GM18517 (cell line): ENCODE results near the gene CACNA2D4.
"Not testable (repeated sequence)": the region's sequence is repeated elsewhere in the genome, so short reads cannot be mapped to it uniquely, and the experiment has no call there.

Experiments
- ATAC-seq: cut with Tn5 transposase; IDR thresholded peaks from one replicate; pipeline ENCODE4 v1.9.1; 2021; ENCODE audit warnings: mild to moderate bottlenecking, moderate library complexity; ENCODE audit not compliant: unreplicated experiment

Gene CACNA2D4

DNA sequence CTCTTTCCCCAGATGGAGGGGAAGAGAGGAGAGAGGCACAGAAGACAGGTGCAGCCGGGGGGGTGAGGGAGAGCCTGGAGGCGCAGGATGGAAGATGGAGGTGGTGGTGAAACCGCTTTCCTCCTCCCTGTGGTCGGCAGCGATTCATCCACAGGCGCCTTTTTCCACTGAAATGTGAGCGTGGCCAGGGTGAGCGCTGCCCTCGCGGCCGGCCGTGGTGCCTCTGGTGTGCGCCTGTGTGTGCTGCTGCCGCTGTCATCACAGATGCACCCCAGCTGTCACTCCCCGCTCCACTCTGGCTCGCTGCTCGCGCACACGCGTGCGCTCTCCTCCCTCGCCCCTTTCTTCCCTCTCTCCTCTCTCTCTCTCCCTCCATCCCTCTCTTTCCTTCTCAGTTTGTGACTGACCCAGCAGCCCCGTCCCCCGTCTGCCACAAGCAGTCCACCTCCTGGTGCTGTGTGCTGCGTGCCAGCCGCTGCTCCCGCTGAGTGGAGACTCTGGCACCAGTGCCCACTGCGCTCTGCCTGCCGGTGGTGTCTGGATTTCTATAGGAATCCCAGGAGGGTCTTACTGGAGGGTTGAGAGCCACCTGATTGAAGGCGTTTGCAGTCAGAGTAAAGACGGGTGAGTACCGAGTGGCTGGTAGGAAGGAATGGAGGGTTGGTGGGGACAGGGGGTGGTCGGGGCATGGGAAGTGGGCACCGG is 98.1 kb downstream of the CACNA2D4 start, which contains the start of gene LRTM2:
Gene LRTM2, plus strand, starts transcription at position 375 of the 705 bp plus-strand sequence. CDS start 7,584 bp downstream, outside the sequence.
- no peak for ATAC-seq

DNA sequence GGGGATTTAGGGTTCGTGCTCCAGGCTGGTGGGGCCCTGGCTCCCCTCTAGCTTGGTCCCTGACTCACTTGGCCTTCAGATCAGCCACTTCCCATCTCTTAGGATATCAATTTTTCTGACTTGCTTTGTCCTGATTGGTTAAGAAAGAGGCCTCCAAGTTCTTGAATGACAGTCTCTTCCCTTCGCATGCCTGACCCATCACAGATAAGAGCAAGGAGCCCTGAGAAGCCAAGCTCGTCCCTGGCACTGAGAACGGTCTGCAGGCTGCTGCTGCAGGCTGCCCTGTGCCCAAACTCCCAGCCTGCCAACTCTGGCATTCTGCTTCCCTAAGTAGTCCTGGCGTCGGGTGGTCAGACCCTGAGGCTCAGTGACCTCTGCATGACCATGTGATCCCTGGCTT is 98.9 kb downstream of the CACNA2D4 start:
- no peak for ATAC-seq

DNA sequence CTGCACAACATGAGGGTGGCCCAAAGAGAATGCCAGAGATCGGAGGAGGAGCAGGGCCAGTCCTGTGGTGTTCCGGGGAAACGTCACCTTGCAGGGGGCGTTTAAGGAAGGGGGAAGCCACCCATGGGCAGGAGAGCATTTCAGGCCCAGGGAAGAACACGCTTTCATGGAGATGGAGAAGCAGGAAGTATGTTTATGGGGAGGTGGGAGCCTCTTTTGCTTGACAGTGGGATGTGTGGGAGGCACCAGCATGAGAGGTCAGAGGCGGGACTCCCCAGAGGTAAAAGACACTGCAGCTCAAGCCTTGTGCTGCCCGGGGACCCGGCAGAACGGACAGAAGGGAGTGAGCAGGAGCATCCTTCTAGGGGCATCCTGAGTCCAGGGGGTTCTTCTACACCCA is 99.4 kb downstream of the CACNA2D4 start:
- ATAC-seq = no peak

DNA sequence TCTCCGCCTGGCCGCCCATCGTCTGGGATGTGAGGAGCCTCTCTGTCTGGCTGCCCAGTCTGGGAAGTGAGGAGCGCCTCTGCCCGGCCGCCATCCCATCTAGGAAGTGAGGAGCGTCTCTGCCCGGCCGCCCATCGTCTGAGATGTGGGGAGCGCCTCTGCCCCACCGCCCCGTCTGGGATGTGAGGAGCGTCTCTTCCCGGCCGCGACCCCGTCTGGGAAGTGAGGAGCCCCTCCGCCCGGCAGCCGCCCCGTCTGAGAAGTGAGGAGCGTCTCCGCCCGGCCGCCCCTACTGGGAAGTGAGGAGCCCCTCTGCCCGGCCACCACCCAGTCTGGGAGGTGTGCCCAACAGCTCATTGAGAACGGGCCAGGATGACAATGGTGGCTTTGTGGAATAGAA is 100.5 kb downstream of the CACNA2D4 start:
- not testable (repeated sequence) for ATAC-seq

DNA sequence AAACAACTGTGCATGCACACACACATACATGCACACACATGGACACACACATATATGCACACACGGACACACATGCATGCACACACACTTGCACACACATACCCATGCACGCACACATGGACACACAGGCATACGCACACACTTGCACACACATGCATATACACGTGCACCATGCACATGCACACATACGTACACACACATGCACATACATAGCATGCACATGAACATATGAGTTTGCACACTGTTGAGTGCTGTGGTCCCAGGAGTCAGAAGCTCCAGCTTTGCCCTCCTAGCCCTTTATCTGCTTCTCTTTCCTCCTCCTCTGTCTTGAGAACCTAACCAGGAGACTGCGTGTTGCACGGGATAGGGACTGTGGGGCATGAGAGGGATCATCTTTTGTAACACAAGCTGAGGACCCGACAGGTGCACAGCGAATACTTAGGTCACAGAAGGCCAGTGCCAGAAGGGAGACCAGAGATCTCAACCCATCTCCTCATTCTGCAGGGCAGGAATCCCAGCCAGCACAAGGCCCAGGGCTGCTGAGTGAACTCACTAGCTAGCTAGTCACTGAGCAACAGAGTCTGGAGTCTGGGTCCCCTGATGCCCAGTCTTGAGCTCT is 101.6 kb downstream of the CACNA2D4 start:
- no peak for ATAC-seq

DNA sequence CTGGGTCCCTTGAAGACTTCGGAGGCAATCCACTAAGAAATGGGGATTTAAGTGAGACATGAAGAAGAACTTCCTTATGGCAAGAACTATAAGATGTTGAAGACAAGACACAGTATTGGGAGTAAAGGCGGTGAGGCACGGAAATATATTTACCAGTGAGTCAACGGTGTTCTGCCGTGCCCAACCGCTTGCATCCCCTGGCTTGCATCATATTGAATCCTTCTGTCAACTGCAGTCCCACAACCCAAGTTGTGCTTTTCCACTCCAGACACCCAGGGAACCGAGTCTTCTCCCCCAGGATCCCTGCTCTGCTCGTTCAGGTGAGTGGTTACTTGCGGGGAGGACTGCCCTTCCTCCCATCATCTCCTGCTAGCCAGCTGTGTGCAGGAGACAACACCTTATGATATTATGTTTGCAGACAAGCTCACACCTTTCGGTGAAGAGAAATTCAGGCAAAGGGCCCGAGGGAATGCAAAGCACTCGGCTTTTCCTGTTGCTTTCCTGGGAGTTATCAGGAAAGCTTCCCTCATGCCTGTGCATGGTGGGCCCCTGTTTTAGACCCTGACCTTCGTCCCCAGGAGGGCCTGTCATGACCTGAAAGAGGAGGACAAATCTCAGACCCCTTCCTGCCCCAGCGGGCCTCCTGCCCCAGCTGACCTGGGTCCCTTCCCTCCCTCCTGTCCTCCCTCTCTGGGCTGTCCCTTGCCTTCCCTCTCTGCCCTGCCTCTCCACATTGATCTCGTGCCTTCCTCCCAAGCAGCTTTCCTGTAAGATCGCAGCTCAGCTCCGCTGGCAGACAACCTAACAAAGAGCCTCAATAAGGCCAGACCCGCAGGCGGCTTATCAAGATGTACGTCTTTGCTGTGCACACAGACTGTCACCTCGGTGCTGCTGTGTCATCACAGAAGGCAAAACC is 102.4 kb downstream of the CACNA2D4 start:
- ATAC-seq = no peak

DNA sequence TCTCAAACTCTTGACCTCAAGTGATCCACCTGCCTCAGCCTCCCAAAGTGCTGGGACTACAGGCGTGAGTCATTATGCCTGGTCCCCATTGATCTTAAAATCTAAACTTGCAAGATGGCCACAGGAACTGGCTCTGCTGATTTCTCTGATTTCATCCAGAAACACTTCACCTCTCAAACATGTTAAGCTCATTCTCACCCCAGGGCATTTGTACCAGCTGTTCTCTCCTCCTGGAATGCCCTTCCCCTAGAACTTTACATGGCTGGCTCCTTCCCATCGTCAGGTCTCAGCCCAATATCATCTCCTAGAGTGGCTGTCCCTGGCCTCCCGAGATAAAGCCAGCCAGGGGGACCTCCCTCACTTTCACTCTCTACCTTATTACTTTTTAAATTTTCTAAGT is 103.3 kb downstream of the CACNA2D4 start:
- ATAC-seq = no peak

DNA sequence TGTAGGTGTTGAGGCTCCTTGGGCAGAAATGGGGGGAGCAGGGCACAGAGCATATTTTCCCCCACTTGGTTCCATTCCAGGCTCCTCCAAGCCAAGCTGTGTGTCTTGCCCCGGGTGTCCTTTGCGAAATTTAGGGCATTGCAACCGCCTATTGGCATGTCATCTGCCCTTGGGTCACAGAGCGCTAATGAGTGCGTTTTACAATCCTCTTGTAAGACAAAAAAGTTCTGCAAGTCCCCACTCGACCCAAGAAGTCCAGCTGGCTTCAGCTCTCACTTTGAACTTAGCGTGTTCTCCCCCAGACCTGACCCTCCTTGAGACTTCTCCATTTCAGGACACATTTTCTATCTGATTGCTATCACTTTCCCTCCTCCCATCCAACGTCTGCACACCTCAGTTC is 104.2 kb downstream of the CACNA2D4 start:
- ATAC-seq = no peak

DNA sequence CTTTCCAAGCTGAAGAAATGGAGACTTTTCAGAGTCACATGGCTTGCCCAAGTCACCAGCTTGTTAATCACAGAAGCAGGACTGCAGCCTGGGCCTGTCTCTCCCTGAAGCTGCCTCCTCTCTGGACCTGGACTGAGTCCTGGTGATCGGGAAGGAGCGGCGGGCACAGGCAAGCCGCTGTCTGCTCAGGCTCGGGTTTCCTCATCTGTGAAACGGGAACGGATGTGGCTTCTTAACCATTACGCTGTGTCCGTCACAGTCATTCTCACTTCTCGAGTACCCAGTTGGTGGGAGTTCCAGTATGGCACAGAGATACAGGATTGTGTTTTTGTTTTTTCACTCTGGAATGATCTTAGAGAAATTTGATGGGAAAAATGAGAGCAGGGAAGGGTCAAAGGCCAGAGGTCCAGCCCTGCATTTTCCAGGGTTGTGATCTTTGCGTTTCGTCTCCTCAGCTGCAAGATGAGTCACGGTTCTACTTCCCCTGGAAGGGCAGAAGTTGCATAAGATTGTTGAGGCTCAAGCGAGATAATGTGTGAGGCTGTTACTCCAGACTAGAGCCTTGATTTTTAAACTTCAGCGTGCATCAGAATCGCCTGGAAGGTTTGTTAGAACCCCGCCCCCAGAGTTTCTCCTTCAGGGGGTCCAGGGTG is 105.7 kb downstream of the CACNA2D4 start:
- no peak for ATAC-seq

DNA sequence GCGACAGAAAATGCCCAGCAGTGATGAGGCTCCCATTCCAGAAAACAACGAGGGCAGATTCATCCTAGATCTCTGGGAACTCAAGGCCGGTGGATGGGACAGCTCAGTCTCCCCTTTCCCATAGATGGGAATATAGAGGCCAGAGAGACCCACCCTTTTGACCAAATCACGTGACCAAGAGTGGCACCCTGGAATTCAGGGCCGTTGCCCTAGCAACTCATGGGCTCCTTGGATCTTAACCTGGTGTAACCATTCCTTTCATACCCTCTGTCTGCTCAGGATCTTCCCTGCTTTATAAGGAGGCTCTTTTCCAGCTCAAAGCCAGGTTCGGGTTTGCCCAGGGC is 106.5 kb downstream of the CACNA2D4 start:
- no peak for ATAC-seq

DNA sequence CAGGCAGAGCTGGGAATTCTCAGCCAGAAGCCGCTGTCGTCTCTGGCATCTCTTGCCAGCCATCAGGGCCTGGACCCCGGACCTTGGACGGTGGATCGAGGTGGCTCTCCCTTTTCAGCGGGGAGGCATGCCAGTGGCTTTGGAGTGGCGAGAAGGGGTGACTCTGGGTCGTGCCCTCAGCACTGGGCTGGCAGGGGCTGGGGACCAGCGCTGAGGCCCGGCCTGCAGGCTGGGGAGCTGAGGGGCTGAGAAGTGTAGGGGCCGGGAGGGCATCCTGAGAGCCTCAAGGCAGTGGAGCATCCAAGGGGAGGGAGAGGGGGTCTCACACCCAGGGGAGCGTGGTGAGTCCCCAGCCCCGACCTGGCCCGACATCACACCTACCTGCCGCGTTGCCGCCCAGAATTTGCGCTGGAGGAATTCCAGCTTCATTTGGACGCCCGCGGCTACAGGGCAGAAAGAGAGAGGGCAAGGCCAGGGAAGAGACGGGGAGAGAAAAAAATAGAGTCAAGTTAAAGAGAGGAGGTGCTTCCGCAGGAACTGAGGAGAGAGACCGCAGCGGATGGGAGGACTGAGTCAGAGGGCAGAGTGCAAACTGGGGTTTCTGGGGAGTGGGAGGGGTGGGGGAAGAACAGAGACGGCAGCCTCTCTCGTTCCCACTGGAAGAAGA is 107.0 kb downstream of the CACNA2D4 start:
- ATAC-seq = no peak

DNA sequence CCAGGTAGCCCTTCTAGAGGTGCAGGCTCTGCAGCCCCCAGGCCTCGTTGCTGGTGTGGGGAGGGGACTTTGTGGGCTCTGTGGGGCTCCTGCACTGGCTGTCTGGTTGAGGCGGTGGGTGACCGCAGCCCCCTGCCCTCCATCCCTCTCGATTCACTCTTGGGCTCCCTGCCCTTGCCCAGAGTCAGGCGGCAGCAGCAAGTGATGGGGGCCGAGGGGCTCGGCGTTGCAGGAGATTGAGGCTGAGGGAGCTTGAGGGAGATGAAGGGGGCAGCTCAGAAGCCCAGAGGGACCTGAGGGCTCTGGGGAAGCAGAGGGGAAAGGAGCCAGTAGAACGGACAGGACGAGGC is 107.5 kb downstream of the CACNA2D4 start:
- no peak for ATAC-seq

DNA sequence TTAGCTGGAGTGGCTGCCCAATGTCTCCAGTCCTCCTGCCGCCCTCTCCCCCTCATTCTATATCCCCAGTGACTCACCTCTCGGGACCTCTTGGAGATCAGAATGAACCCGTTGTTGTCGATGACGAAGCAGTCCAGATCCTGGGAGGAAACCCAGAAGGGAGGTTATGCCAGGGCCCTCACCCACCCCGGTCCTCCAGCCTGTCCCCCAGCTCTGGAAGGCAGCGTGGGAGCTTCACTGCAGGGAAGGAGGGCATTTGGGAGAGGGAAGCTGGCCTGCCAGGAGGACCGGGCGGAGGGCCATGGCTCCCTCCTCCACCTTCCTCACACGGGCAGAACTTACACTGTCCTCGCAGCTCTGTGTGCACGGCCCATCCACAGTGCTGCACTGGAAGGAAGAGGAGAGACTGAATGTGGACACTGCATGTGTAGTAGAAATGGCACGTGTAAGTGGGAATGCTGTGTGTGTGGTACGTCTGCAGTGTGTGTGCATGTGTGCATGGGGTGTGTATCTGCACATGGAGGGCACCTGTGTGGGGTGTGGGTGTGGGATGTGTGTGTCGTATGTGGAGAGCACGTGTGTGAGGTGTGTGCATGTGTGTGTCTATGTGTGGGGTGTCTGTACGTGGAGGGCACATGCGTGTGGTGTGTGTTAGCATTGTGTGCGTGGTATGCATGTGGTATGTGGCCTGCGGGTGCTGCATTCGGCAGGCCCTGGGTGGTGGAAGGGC is 108.1 kb downstream of the CACNA2D4 start:
- ATAC-seq = no peak

DNA sequence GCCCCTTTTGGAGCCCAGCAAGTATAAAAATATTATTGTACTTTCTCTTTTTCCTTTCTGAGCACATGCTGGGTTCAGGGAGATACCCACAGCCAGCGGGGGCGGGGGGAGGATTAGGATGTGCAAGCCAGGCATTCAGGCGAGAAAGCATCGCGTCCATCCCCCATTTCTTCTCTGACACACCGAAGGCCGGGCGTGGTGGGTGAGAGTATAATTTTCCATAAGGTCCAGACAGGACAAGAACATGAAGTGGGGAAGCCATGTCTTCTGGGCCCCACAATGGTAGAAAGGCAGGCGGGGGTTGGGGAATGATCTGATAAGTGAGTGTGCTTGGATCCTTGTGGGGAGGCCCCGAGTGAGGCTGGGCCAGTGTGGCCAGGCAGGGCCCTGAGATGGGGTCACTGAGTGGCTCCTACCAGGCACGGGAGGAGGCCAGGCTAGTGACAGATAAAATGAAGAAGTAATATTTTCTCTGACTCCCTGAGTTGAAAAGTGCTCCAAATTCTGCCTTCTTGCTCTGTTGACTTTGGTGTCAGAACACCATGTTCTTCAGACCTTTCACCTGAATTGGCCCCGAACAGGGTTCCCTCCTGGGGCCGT is 108.8 kb downstream of the CACNA2D4 start:
- ATAC-seq = no peak

DNA sequence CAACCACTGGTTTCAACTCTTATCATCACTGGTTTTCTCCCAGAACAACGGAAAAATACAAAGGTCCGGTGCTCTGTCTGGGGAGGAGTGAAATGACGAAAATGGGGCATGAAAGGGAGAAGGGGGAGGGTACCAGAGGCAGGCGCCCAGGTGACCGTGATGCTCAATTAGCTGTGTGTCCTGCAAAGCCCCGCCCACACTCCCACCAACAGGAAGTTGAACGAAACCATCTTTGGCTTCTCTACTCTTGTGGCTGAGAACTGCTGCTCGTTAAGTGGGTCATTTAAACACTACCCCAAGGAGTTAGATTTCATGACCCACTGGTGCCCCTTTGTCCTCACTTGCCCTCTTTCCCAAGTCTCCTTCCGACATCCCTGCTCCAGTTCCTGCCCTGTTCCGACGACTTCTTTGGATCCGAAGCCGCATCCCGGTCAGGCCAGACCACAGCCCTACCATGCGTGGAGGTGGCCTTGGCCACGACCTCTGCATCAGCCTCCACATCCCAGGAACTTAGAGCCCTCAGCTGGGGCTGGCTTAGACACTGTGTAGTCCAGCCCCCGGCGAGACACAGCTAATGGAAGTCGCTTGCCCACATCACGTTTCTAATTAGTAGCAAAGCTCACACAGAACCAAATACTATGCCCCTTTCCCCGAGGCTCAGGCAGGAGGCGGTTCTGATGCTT is 109.5 kb downstream of the CACNA2D4 start:
- ATAC-seq = no peak

DNA sequence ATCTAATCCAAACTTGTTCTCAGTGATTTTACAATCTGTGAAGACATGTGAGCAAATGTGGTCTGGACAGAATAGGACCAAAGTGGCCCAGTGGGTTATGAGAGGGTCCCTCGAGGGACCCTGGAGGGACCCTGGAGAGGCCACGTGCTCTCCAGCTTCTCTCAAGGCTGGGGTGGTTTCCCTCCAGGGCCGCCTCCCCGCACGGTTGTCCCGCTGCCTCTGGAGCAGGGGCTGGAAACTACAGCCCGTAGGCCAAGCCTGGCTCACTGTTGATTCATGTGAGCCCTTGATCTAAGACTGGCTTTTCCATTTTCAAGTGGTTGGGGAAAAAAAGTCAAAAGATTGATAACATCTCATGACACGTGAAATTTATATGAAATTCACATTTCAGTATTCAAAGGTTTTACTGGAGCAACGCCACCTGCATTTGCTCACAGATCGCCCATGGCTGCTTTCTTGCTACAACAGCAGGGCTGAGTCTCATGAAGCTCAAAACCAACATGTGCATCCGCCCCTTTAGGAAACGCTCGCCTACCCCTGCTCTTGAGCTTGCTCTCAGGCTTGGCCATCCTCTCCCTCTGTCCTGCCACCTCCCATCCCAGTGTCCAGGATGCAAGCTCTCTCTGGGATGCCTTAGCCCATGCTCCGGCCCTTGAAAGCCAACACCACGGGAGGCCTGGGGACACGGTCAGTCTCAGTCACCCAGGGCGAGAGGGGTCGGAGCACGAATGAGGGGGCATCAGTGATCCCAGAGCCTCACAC is 110.2 kb downstream of the CACNA2D4 start:
- no peak for ATAC-seq

DNA sequence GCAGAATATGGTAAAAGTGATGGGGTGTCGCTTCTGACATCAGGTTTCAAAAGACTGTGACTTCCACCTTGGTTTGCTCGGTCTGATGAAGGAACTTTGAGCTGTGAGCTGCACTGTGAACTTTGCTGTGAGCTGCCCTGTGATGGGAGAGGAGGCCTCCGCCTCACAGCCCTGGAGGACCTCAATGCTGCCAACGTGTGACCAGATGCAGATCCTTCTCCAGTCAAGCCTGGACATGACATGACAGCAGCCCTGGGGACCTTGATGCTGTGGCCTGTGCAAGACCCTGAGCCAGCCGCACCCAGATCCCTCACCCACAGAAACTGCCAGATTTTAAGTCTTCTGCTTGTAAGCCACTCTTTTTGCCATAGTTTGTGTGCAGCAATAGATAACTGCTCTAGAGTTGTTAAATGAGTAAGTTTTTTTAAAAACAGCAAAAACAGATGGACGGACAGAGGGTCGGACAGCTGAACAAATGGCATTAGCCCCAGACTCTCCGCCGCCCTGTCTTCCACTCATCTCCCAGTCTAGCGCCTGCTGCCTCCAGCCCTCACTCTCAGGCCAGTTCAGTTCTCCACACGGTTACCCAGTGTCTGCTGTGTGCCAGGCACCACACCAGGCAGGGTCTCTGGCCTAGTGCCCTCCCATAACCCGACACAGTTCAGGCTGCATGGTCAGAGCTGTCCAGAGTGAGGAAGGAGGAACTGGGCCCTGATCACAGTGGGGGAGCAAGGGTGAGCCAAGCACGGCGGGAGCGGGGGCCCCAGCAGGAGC is 111.2 kb downstream of the CACNA2D4 start:
- ATAC-seq = no peak
